NCI-H2029 treated with DMSO at 0.1 percent for 48 hours (cell line): Measurements from ENCODE around the gene WNT3.
"Not testable (repeated sequence)": the region's sequence is repeated elsewhere in the genome, so short reads cannot be mapped to it uniquely, and the experiment has no call there.

Experiments used
- DNase-seq: peaks from one replicate; lab custom pipeline; 2025; lab: John Stamatoyannopoulos, UW

WNT3 gene, protein sequence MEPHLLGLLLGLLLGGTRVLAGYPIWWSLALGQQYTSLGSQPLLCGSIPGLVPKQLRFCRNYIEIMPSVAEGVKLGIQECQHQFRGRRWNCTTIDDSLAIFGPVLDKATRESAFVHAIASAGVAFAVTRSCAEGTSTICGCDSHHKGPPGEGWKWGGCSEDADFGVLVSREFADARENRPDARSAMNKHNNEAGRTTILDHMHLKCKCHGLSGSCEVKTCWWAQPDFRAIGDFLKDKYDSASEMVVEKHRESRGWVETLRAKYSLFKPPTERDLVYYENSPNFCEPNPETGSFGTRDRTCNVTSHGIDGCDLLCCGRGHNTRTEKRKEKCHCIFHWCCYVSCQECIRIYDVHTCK

DNA sequence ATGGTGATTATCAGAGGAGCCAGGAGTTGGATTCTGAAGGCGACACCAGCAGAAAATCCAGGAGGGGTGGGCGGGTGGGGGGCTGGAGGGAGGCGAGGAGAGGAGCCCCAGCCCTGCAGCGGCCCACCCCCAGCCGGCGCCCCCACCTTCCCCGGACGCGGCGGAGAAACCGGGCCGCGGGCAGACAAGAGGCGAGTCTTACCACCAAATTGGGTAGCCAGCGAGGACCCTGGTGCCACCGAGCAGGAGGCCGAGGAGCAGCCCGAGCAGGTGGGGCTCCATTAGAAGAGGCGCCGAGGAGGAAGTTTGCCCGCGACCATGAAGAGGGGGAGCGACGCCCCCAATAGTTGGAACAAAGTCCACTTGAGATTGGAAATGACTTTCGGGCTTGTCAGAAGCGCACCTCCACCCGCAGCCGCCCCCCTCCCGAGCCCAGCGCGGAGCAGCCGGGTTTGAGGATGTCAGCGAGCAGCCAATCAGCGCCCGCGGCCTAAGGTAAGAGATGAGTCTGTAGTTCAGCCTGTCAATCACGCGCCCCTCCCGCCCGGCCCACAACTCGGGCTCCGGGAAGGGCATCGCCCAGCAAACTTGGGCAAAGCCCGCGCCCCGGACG lies at the start of gene WNT3:
TSS of gene WNT3 (minus strand) at position 377 of the 613 bp plus-strand sequence. CDS start at position 282, 95 bp downstream.
- DNase-seq = no peak

DNA sequence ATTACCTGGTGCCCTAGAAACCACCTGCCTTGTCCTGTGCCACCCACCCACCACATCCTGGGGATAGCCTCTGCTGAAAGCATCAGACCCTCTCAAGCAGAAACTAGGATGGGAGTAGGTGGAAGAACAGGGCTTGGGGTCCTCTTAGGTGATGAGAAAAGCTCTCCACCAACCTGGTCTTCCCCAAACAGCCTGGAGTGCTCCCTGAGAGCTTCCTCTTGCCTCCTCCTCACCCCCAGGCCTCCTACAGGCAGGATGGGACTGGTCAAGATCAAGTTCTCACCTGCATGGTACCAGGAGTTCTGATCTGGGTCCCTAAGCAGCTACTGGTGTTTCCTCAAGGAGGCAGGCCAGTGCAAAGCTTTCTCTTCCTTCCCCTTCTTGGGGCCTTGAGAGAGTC lies 48.3 kb upstream of the WNT3 start:
- DNase-seq = no peak

DNA sequence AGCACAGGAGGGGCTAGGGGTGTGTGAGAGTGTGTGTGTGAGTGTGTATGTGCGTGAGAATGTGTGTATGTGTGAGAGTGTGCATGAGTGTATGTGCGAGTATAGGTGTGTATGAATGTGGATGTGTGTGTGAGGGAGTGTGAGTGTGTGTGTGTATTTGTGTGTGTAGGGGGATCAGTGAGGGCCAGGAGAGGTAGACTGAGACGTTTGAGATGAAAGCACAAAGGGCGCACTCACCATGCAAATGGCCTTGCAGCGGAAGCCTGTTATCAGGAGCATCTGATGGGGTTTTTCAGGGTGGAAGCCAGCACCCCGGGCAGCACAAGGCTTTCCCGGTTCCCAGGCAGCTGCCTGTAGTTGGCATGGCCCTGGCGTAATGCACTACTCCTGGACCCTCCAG lies 47.8 kb upstream of the WNT3 start:
- DNase-seq = no peak

DNA sequence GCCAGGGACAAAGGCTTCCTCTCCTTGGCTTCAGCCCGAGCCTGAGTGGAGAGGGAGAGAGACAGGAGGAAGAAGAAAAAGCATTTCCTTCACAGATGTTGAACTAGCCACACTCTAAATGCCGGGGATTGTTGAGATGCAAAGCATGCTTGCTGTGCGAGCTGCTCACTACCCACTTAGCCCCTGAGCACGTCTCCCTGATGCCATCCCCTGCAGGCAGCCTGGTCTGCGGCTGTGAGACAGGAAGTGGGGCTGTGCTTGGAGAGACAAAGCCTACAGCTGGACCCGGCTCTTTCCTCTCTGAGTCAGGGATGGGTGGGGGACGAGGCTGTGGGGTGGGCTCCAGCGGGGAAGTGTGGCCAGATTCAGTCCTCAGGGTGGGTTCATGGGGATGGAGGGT lies 46.6 kb upstream of the WNT3 start:
- no peak for DNase-seq

DNA sequence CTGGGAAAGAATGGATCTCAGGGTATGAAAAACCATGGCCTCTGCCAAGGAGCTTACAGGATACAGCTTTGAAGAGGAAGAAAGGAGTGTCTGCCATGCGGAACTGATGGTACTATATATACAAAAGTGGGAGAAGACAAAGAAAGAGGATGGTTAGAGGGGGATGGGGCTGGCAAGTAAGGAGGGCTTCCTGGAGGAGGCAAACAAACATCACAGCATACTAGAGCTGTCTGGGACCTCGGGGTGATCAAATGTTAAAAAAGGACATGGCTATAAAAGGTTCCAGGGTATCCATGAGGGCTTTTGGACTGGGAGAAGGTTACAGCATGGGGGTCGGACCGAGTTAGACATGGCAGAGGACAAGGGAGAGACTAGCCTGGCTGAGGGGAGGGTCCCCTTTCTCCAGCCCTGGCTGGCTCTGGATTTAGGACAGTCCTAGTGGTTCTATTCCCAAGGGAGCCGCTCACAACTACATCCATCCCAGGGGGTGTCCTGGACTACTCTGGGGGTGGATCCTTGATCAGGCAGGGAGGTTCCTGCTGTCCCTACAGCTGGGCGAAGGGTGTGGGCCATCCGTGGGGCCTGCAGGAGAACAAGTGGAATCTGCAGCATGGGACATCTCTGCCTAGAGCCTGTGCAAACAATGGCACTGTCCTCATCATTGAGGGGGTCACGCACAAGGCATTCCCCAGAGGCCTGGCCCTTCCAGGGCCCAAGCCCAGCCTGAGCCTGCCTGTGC lies 45.1 kb upstream of the WNT3 start:
- no peak for DNase-seq

DNA sequence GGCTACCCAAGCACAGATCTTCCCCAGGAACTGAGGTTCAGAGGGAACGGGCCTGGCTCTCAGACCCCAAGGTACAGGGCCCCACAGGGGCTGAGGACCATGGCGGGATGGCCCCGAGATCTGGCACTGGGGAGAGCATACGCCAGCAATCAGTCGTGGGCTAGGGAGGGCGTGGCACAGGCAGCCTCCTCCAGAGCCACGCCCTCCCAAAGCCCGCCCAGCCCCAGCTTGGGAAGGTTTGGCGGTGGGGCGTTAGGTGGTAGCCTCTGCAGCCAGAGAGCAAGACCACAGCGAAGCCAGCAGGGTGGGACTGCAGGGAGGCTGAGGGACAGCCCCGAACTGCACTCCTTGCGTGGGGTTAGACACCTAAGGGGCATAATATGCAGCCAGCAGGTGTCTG lies 44.5 kb upstream of the WNT3 start:
- no peak for DNase-seq

DNA sequence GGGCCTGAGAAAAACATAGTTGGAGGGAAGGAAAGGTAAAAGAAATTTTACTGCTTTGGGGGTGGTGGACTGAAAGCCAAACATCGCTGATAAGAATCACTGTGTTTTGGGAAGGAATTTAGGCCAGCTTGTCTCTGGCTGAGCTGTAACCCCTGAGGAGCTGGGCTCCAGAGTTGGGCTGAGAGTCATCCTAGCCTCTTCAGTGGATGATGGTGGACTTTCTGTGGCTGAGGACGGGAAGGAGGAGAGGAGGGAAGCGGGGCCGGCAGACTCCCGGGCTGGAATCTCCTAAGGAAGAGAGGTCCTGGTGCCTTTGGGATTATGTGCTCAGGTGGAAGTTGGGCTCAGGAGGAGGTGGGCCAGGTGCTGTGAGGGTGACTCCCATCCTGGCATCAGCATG lies 41.5 kb upstream of the WNT3 start:
- DNase-seq = no peak

DNA sequence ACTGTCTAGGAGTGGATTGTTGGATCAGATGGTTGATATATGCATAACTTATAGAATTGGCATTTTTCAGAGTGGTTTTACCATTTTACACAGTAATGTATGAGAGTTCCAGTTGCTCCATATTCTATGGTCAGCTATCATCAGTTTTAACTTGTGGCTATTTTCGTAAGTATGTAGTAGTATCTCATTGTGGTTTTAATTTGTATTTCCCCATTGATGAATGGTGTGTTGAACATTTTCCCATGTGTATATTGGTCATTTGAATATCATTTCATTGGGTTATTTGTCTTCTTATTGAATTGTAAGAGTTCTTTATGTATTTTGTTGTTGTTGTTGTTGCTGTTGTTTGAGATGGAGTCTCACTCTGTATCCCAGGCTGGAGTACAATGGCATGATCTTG lies 39.1 kb upstream of the WNT3 start:
- DNase-seq = no peak

DNA sequence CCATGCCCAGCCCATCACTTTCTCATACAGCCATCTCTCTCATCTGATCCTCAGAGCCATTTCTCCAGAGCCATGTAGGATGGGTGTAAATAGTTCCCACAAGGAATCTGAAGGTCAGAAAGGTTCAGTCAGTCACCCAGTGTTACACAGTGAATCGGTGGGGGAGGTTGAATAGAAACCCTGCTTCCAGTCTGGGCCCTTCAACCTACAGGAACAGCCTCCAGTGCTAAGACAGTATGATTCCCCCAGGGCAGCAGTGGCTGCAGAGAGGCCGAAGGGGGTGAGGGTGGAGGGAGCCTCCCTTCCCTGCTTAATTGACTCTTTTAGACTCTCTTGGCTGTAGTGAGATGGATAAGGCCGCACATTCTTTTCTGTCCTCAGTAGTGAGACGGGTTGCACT lies 36.5 kb upstream of the WNT3 start:
- DNase-seq = no peak

DNA sequence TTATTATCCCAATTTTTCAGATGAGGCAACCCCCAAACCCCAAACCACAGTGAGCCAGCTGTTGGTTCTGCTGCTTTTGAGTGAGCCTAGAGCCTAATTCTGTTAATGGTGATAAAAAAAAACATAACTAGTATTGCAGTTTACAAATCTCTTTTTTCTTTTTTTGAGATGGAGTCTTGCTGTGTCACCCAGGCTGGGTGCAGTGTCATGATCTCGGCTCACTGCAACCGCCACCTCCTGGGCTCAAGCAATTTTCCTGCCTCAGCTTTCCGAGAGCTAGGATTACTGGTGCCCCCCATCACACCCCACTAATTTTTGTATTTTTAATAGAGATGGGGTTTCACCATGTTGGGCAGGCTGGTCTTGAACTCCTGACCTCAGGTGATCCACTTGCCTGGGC lies 36.0 kb upstream of the WNT3 start:
- no peak for DNase-seq

DNA sequence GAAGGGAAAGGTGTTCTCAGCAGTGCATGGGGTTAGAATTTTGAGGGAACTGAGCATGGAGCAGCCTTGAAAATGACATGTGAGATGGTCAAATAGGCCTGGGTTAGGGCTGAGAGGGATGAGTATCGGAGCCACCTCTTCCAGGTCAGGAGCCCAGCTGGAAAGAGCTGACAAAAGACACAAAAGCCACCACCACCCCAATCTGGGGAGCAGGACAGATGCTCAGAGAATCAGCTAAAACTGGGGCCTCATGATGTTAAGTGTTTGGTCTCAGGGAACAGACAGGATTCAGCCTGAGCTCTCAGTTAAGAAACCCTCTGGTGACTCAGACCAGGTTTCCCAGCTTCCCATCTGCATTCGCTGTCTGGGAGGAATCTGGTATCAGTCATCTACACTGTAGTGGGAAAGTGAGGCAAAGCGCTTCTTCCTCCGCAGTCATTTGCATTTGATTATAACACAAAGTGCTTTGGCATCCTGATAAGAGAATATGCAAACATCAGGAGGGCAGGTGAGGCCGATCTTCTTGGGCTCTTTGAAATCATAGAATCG lies 35.5 kb upstream of the WNT3 start:
- DNase-seq = no peak

DNA sequence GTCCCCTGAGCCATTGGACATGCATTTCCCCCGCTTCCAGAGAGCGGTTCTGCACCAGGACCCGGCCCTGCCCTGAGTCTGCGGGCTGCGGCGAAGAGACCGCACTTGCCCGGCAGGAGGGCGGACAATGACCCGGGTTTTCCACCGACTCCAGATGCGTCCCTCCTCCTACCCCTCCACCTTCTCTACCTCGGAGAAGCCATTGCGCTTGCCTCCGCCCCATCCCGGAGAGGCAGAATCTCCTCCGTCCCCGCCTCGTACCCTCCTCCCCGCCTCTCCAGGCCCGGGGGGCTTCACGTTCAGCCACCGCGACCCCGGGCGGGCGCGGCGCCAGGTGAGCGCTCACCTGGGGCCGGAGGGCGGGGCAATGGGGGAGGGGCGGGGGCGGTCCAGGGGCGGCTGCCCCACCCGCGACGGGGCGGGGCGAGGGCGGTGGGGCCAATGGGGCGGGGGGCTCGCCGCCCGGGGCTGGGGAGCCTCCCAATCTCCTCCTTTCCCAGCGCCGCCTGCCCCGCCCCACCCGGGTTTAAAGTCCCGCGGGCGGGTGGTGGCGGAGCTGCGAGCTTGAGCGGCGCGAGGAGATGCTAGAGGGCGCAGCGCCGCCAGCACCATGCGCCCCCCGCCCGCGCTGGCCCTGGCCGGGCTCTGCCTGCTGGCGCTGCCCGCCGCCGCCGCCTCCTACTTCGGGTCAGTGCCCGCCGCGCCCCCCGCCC lies 32.7 kb upstream of the WNT3 start, which contains the start of gene WNT9B:
TSS of gene WNT9B (plus strand) at position 555 of the 713 bp plus-strand sequence. CDS start at position 611, 56 bp downstream.
- no peak for DNase-seq

DNA sequence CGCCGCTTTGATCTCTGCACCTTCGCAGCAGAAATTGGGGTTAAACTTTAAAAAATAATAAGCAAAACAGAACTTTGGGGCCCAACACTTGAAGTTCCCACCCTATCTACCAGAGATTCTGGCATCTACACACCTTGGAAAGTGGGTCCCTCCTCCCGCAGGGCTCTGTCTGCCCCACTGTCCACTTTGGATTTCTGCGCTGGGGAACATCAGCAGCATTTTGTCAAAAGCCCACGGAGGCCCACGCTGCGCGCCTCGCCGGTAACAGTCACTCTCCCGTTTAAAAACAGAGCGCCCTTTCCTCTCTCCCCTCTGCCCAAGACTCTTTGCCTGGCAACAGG lies 32.2 kb upstream of the WNT3 start:
- no peak for DNase-seq

DNA sequence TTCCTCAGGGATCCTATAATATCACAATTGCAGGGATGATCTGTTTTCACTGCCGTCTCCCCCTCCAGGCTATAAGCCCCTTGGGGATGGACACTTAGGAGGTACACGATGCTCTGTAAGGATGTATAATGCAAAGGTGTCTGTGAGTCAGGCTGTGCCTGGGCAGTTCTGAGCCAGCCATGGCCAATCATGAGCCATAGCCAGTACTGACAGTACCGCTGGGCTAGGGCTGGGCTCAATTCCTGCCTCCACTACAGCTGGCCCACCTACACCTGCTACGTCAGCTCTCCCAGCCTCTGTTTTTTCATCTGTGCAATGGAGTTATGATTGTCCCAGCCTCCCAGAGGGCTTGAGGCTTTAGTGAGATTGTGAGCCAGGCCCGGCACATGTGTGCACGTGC lies 30.0 kb upstream of the WNT3 start:
- no peak for DNase-seq

DNA sequence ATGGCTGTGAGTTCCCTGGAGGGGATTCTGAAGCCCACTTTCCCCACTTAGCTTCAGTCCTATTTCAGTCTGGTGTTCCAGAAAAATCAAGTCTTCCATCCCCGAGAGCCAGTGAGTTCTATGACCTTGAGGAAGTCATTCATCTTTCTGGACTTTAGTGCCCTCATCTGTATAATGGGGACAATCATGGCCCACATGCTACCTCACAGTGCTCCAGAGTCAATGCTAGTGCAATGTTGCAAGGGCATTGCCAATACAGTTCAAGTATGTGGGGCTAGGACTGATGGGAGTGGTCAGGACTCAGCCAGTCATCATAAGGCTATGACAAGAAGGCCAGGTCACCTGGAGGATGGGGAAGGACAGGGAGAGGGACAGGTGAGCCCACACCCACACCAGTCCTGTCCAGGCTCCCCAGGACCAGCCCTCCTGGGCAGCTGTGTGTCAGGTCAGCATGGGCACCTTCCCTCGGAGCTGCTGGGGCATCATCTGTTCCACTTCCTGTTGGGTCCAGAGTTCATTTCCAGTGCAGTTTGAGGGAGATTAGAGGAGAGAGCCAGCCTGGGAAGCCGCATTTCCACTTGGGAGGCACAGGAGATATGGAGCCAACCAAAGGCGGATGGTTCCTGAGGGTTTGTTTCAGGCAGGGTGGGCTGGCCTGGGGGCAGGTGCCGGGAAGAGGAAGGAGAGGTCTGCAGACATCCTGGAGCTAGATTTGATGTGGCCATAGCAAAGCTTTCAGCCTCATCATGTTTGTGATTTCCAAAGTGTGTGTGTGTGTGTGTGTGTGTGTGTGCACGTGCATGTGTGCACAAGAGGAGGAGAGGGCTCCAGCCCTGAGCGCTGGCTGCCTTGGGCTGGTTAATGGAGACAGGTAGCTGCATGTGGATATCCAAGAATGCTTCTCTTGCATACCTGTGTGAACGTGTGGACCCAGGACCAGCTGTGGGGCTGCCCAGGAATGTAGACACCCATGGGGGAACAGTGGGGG lies 29.0 kb upstream of the WNT3 start:
- DNase-seq = no peak

DNA sequence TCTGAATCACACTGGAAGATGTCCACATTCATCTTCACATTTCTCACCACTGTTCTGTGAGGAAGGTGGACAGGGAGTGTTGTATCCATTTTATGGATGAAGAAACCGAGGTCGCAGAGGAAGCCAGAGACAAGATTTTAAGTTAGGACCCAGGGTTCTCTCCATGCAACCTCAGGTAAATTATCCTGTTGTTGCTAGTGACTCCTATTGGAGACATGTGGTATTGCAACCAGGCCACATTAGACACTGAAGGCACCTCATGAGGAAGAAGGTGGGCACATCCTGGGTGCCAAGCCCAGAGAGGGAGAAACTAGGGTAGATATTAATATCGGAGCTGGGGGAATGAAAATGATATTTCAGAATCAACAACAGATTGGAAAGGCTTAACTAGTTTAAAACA lies 24.3 kb upstream of the WNT3 start:
- DNase-seq = no peak

DNA sequence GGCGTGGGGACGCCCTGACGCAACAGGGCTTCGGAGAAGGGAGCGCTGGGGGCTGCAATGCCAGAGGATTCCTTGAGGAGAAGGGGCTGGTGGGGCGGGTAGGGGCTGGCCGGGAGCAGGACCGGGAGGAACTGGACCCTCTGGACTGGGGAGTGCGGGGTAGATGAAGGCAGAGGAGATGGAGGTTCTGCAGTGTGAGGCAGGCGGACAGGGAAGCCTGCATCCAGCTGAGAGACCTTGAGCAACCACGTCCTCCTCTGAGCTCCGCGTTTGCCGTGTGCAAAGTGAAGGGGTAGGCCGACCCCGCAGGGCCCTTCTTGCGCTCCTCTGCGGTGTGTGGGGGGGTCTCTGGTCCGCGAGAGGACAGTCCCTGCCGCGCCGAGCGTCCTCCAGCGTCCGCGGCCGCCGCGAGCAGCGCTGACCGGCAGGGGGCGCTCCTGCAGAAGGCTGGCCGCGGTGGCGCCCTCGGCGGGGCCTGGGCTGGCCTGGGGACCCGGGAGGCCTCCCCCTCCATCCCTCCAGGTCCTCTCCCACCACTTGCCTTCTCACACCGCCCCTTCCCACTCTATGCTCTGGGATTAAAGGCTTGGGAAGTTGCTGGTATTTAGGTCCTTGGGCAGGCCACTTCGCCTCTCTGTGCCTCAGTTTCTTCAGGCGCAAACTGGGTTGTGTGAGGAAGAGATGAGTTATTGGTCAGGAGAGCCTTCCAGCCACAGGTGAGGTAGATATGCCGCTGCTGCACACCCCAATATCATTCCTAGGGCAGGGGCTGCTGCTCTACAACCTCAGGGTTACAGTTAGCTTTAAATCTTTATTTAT lies 23.3 kb upstream of the WNT3 start:
- DNase-seq = no peak

DNA sequence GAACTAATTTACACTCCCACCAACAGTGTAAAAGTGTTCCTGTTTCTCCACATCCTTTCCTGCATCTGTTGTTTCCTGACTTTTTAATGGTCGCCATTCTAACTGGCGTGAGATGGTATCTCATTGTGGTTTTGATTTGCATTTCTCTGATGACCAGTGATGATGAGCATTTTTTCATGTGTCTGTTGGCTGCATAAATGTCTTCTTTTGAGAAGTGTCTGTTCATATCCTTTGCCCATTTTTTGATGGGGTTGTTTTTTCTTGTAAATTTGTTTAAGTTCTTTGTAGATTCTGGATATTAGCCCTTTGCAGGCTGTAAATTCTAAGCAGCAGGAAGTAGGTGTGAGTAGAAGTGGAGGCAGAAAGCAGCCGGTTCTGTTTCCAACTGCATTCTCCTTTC lies 22.1 kb upstream of the WNT3 start:
- not testable (repeated sequence) for DNase-seq

DNA sequence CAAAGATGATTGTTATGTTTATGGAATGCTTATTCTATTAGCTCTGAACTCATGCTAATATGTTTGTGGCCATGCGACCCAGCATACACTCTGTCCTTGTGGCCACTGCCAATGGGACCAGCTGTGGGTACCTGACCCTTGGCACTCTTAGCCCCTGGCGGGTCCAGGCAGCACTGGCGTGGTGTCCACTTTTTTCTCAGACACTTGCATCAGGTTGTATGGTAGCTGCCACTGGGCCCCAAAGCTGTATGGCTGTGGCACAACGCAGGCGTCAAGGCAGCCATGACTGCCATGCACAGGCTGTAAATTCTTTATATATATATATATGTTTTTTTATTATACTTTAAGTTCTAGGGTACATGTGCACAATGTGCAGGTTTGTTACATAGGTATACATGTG lies 20.7 kb upstream of the WNT3 start:
- no peak for DNase-seq

DNA sequence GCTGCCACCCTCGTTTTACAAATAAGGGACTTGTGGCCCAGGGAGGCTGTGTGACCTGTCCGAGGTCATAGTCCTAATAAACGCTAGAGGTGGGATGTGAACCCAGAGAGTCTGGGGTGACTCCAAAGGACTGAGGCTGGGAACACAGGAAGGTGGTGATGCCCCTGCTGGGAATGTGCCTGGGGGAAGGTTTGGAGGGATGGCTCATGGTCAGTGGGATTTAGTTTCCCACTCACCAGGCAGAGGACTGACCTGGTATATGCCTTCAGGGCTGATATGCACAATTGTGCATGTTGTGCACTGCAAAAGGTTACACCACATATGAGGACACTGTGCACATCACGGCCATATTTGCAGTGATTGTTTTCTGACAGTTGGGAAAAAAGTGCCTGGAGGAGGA lies 19.0 kb upstream of the WNT3 start:
- DNase-seq = no peak
